ENCODE measurements around the gene RPUSD2.
A peak's percentile ranks its signal among the peaks of the same experiment; 100 is the strongest.

The RPUSD2 gene

DNA sequence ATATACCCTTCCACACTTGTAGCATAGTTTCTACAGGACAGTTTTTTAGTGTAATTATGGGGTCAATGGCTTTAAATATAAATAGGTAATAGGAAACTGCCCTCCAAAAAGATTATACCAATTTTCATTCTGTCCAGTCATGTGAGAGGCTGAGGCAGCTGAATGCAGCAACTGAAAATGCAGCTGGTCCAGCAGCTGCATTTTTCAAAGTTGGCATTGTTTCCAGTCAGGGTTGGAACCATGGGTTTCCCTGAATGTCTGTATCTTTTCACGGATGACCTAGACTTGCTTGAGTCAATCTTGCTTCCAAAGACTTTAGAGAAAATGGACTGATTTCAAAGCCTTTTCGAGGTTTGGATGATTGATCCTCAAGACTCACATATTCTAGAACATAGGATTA is 15.1 kb downstream of the RPUSD2 start:
- no peak for FAIRE-seq
- DNase-seq (ENCODE audit: insufficient read length, low spot score): no peak
- TF ChIP-seq, protein P1, sequence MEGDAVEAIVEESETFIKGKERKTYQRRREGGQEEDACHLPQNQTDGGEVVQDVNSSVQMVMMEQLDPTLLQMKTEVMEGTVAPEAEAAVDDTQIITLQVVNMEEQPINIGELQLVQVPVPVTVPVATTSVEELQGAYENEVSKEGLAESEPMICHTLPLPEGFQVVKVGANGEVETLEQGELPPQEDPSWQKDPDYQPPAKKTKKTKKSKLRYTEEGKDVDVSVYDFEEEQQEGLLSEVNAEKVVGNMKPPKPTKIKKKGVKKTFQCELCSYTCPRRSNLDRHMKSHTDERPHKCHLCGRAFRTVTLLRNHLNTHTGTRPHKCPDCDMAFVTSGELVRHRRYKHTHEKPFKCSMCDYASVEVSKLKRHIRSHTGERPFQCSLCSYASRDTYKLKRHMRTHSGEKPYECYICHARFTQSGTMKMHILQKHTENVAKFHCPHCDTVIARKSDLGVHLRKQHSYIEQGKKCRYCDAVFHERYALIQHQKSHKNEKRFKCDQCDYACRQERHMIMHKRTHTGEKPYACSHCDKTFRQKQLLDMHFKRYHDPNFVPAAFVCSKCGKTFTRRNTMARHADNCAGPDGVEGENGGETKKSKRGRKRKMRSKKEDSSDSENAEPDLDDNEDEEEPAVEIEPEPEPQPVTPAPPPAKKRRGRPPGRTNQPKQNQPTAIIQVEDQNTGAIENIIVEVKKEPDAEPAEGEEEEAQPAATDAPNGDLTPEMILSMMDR (IDR thresholded peaks at IDR 0.05; ENCODE audit: insufficient read depth, missing control alignments): no peak

DNA sequence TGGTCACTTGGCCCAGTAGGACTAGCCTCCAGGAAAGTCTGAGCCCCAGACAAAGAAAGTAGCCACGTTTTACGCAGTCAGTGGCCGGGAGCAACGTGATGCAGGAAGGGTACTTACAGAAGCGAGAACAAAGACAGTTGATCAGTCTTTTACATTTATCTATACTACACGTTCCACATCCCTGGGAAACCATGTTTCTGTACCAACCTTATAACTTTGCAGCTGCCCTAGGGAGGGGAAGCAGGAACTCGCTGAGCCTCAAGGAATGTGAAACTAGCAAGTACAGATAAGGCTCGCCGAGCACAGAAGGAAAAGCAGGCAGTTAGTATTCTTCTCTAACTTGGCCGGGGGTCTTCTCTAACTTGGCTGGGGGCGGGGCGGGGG is 21.6 kb downstream of the RPUSD2 start:
- no peak for DNase-seq (ENCODE audit: insufficient read length, low spot score)
- TF ChIP-seq, protein P1 (IDR thresholded peaks at IDR 0.05; ENCODE audit: insufficient read depth, missing control alignments): no peak
- FAIRE-seq: no peak

DNA sequence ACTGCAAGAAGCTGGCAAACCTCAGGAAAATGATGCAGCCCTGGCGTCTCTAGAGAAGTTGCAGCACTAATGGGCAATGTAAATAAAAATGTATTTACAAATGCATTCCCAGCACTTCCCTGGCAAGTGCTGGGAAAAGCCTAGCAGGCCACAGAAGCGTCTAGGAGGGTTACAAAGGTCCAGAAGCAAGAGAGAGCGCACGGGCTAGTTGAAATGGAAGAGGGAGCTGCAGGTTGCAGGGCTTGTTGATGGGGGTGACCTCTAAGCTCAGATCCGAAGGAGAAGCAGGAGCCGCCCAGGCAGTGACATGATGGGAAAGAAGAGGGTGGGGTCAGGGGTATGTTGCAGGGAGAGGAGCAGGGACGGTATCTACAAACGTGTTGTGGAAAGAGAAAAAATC is 22.3 kb downstream of the RPUSD2 start:
- no peak for DNase-seq (ENCODE audit: insufficient read length, low spot score)
- TF ChIP-seq, protein P1 (IDR thresholded peaks at IDR 0.05; ENCODE audit: insufficient read depth, missing control alignments): no peak

DNA sequence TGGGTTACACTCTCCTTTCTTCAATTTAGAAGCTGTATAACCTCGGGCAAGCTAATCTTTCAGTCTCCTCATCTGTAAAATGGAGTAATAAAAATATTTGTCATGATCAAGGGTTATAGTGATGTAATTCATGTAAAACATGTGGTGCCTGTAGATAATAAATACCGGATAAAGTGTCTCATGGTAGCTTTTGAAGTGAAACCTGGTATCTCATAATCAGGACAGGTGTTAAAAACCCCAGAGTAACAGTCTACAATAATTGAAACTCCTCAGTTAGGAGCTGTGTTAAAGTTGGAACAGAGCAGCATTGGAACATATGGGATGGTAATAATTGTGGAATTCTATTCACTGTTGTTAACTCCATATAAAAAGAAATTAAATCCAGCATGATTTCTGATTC is 24.1 kb downstream of the RPUSD2 start:
- no peak for DNase-seq (ENCODE audit: insufficient read length, low spot score)
- FAIRE-seq: no peak
- TF ChIP-seq, protein P1 (IDR thresholded peaks at IDR 0.05; ENCODE audit: insufficient read depth, missing control alignments): no peak

More for the DNA sequence above, 22.3 kb downstream of the RPUSD2 start:
- FAIRE-seq: no peak

DNA sequence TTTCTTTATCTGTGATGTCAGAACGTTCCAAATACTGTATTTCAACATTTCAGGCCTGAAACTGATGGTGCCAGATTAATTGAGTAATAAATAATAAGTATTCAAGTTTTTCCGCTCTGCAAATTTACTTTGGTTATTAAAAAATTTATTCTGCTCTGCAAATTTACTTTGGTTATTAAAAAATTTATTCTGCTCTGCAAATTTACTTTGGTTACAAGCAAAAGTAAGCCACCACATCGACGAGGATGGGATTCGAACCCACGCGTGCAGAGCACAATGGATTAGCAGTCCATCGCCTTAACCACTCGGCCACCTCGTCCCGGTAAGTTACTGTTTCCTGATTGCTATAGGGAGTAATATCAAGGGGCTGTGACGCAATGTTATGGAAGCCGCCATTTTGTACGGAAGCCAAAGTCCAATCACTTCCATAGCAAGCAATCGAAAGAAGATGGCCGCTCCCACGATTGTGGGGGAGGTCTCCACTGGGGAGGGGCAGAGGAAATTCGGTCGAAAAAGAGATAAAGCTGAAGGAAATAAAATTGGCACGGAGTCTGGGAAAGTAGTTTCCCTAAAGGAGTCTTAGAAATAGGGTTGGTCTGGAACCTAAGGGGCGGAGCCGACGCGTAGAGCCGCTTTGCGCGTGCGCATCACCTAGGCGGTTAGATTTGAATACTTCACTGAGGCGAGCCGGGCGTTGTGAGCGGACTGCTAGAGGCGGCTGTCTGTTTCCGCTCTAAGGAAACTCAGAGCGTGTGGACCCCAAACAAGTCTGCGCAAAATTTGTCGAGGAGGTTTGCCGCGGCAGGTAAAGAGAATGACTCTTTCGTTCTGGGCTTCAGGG is 24.7 kb downstream of the RPUSD2 start, which contains the start of gene KNL1:
KNL1 (plus strand) TSS at position 662 of the 841 bp plus-strand sequence. CDS start 8,683 bp downstream, outside the sequence.
- no peak for FAIRE-seq
- TF ChIP-seq, protein P1 (IDR thresholded peaks at IDR 0.05; ENCODE audit: insufficient read depth, missing control alignments): no peak

DNA sequence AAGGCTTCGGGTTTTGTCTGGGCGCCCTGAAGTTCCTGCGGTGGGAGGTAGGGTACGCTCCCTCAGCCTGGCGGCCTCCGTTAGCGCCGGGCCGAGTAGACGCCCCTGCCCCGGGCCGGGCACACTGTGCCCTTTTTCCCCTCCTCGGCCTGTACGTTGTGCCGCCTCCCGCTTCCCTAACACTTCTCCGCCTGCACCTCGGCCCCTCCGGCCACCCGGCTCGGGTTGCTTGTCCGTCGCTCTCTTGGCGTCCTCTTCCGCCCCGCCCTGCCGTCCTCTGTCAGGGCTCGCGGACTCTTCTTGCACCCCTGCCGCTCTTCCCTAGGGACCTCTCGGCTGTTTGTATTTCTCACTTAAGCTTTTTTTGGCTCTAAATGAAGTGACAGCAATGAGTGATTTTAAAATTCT is 25.3 kb downstream of the RPUSD2 start:
- FAIRE-seq (no peak), DNase-seq (ENCODE audit: insufficient read length, low spot score) (no peak)
- TF ChIP-seq, protein P1 (IDR thresholded peaks at IDR 0.05; ENCODE audit: insufficient read depth, missing control alignments): no peak

More for the DNA sequence above, 24.7 kb downstream of the RPUSD2 start, which contains the start of gene KNL1:
- DNase-seq (ENCODE audit: insufficient read length, low spot score): peak; percentile 54

DNA sequence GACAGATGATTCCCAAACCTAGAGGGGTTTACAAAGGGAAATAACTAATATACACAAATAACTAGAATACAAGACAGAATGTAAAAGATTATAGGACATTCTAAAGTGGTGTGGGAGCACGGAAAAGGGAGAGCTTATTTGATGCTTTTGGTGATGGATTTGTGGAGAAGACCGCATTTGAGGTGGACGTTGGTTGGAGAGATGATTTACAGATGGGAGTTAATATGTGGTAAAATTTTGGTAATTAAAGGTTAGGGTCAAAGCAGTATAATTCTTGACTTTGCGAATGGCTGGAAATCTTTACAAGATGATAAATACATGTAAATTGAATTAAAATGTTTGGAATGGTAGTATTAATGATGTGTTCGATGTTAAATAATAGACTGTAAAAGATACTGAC is 26.1 kb downstream of the RPUSD2 start:
- DNase-seq (ENCODE audit: insufficient read length, low spot score) (no peak), FAIRE-seq (no peak)
- TF ChIP-seq, protein P1 (IDR thresholded peaks at IDR 0.05; ENCODE audit: insufficient read depth, missing control alignments): no peak

Data from D721Med (cell line).